Nucleus accumbens (tissue), 56 donors: ENCODE data around the gene HLA-B.

Source experiments
- DNase-seq, 56 donors: peaks; one replicate each; lab custom pipeline; 2025; lab: John Stamatoyannopoulos, UW

HLA-B gene

DNA sequence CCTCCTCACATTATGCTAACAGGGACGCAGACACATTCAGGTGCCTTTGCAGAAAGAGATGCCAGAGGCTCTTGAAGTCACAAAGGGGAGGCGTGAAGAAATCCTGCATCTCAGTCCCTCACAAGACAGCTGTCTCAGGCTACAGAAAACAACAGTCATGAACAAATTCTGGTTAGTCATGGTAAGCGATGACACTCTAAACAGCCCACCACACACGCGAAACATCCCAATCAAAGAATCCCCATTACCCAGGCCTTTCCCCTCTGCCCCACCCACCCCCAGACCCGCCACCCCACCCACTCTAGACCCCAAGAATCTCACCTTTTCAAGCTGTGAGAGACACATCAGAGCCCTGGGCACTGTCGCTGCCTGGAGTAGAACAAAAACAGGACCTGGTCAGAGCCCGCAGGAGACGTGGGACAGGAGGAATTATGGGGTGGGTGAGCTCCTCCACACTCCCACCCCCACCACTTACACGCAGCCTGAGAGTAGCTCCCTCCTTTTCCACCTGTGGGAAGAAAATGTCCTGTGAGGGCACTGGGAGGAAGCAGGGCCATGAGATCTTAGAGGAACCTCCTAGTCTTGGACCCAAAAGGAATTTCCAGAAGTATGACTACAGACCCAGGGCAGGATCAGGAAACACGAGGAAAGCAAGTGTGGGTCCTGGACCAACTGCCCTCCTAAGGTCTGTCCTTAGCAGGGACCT lies 2.7 kb downstream of the HLA-B start:
- no peak for DNase-seq

DNA sequence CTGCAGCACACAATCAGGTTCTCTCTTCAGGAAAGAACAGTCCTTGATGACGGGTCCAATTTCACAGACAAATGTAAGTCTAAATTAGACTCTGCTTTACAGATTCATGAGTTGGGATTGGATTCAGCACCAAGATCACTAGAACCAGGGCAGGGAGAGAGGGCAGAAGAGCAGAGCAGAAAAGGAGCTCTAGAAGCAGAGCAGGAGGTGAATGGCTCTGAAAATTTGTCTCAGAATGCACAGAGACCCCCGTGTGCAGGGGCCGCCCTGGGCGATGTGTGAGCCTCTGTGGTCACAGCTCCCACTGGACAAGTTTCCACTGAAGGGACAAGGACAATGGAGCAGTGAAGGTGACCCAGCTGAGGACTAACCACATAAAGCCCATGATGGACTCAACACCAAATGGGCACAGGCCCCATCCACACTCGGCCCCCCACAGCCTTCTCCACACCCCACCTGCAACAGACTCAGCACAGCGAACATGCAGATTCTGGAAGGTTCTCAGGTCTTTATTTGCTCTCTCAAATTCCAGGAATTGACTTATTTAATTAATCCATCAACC lies 3.5 kb downstream of the HLA-B start:
- DNase-seq: no peak

DNA sequence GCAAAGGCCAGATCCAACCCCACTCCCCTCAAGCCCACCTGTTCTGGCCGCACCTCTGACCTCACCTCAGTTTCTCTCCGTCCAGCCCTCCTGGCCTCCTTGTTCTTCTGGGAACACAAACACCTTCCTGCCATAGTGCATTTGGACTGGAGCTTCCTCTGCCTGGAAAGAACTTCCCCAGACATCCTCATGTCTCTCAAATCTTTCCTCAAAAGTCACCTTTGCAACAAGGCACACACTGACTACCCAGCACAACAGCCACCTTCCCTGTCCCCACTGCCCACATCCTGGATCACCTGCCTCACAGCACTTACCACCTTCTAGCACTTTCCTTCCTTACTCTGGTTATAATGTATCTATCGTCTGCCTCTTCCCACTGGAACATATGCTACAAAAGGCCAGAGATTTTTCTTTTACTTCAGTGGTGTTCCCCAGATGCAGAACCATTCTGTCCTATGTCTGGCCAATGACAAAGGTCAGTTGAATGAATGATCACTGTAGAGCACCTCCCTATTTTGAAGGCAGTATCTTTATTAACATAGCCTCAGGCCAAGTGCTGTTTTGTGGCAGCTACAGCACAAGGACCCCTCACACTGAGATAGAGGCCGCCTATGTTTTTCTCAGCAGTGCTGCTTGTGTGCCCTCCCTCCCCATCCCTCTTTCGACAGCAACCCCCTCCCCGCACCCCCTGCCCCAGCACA lies 4.1 kb downstream of the HLA-B start:
- DNase-seq: no peak

DNA sequence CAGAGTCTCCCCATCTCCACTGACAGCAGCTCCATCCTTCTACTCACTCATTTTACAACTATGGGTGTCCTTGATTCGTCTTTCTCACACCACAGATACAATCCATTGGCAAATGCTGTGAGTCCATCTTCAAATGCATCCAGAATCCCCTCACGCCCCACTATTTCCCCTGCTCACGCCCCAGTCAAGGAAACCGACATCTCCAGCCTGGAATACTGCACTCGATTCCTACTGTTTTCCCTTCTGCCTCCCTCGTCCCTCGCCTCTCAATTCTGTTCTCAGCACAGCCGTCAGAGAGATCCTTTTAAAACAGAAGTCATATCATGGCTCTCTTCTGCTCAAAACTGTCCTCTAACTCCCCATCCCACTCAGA lies 4.7 kb downstream of the HLA-B start:
- no peak for DNase-seq

DNA sequence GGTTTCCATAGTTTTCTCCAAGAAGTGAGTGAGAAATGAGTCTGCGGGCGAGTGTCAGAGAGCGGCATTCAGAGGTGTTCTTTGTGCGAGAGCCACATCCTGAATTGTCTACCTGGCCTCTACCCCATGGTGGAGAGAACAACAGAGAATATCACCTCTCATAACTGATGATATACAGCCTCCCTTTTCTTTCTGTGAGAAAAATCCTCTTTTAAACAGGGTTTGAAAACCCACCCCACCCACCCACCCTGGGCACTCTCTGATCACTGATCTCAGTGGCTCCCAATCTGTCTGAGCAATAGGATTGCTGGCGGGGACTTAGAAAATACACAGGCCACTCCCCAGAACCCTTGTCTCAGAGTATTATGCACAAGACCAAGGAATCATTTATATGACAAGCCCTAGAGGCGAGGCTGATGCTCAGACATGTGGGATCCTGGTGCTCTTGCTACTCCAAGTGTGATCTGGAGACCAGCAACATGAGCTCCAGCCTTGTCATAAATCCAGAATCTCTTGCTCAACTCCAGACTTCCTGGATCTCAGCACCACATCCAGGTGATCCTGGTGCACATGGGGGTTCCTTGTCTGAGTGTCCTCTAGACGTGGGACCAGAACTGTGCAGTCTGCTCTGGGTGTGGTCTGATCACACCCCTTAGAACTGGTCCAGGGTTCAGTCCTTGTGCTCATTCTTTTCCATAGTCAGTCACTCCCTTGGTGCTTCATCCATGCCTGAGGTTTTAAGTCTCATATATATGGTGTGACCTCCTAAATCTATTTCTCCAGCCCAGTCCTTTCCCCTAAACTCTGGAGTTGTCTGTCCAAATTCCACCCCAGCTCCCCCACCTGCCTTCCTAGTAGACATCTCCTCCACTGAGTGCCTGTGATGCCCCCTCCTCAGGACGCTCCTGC lies 5.3 kb downstream of the HLA-B start:
- DNase-seq: no peak

DNA sequence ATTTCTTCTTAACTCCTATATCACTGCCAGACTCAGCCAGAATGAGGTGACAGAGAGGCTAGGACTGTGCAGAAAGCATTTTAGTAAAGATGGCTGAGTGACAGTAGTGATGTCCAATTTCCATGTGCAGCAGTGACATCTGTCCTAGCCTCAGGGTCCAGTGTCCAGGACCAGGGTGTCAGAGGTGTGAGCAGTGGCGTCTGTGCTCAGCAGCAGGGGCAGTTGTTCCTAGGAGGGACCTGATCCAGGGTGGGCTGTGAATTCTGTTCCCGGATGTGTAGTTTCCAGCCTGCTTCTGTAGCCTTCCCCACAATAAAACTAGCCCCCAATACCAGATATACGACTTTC lies 6.0 kb downstream of the HLA-B start:
- DNase-seq: no peak

DNA sequence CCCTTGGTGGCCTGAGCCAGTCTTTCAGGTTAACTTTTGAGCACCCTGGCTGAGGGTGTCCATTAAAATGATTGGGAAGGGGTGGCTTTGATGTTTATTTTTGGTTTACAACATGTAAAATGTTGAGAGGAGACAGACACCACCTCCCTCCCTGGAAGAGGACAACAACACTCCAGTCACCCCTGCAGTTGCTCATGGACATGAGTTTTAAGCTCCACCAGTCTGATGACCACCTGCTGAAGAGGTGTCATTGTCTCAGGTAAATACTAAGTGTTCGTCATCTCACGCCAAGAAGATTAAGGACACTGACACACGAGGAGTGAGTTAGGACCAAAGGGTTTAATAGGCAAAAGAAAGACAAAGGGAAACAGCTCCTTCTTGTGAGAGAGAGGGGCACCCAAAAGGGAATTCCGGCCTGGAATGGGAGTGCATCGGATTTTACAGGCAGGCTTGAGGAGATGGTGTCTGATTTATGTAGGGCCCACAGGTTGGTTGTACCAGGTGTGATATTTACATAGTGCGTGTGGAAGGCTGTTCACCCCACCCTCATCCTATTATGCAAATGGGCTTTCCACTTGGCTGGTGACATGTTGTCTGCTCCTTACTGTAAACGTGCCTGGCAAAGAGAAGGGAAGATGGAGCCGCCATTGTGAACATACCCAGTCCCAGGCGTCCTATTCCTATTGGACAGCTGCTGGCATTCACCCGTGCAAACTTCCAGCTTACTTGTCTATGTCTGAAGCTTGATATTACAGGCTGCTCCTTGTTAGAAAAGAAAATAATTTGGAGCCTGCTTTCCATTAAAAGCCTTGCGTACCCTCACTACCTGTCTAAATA lies 6.6 kb downstream of the HLA-B start:
- DNase-seq: no peak

DNA sequence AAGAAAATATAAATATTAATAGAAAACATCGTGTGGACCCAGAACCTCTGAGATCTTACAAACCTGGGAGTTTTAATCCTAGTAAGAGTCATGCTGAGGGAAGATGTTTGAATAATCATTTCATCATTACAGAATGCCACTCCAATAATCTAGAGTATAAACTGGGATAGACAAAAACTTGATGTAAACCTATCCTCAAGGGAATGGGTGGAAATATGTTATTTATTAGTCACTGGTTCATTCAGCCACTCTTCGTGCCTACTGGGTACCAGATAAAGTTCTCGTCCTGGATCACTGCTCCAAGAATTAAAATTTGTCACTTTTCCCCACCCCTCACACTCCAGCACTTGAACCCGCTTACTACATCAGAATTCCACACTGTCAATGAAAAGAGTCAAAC lies 7.7 kb downstream of the HLA-B start:
- DNase-seq: no peak

DNA sequence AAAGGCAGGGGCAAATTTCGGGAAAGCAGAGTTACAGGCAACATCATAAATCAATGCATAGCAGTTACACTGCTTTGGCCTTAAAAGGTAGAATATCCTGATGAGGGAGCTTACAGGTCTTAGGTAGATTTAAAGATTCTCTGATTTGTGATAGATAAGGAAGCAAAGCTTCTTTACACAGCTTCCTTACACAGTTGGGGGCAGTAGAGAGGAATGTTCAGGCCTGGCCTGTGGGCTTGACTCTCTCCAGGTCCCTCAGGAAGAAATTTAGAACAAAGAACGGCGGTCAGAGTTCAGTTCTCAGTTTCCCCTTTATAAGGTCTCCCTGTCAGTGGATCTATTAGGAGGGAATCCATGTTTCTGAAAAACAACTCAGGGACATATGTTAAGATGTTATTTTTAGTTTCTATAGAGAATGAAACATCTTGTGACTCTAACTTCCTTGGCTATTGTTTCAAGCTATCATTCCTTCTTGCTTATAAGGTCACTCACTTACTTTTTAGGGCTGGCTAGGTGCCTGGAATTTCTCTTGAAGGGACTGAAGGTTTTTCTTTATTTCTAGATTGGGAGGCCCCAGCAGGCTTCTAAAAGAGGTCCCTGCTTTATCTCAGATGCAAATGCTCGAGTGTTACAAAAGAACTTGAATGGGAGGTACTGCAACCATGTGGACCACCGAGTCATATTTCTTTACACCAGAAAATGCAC lies 11.8 kb downstream of the HLA-B start:
- DNase-seq: no peak

DNA sequence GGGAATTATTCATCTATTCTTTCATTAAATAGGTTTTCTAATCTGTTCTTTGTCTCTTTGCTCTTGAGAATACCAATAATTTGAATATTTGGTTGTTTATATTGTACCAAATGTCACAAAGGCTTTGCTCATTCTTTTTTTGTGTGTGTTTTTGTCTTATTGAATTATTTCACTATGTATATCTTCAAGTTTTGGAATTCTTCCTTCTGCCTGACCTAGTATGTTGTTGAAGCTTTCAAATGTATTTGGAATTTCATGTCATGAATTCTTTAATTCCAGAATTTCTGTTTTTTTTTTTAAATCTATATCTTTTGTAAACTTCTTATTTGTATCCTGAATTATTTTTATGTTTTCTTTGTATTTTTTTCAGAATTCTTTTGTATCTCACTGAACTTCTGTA lies 16.8 kb downstream of the HLA-B start:
- DNase-seq: no peak

DNA sequence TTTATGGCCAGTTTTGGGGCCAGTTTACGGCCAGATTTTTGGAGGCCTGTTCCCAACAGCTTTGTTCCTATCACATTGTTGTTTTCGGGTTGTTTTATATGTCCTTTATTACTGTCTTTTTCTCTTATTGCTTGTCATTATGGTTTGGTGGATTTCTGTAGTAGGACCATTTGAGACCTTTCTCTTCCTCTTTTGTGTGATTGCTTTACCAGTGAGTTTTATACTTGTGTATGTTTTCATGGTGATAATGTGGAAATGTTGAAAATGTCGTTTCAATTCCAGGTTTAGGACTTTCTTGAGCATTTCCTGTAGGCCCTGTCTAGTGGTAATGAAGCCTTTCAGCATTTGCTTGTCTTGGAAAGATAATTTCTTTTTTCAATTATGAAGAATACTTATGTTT lies 17.8 kb downstream of the HLA-B start:
- no peak for DNase-seq

DNA sequence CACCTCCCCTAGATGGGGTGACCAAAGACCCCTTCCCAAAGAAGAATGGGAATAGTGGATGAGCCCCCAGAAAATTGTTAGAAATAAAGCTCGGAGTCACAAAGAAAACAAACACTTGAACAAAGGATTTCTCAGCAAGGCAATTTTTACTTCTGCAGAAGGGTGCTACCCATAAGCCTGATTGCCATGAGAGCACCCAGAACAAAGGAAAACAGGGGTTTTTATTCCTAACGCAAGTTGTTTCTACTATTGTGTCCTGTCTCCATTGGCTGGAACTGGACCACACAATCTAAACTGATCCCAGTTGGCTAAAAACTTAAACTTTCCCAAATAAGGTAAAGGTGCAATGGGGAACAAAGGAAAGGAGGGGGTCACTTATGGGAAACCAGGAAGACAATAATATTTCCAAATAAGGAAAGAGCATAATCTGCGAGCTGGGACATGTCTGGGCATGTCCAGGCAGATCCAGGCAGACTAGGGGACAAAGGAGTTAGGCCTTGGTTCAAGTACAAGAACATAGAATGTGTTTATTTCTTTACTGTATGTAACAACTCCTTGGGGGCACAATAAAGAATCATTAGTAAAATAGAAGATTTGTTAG lies 20.0 kb downstream of the HLA-B start:
- no peak for DNase-seq

DNA sequence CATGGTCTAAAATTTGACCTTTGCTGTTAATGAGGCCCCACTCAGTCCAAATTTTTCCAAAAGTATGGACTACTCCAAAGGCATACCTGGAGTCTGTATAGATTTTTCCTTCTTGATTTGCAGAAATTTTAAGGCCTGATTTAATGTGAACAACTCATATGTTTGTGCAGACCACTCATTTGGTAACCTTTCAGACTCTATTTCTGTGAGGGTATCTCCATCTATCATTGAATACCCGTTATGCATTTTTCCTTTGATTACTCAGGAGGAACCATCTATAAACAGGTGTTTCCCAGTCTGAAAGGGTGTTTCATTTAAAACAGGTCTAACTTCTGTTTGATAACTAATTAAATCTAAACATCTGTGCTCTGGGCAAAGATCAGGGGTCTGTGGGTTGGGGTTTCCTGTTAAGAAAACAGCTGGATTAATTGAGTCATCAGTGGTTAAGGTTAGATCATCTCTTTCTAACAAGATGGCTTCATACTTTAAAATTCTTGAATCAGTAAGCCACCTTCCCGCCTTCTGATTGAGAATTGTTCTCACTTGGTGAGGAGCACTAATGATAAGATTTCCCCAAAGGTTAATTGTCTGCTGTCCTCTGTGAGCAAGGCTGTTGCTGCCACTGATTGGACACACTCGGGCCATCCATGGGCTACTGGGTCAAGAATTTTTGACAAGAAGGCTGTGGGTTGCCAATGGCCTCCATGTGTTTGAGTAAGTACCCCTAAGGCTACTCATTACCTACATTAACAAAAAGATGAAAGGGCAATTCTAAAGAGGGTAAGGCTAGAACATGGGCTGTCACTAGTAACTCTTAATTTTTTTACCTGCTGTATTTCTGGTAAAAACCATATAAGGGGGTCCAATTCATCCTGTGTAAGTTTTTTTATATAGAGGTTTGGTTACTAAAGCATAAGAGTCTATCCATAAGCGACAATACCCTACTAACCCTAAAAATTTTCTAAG lies 24.1 kb downstream of the HLA-B start:
- no peak for DNase-seq

DNA sequence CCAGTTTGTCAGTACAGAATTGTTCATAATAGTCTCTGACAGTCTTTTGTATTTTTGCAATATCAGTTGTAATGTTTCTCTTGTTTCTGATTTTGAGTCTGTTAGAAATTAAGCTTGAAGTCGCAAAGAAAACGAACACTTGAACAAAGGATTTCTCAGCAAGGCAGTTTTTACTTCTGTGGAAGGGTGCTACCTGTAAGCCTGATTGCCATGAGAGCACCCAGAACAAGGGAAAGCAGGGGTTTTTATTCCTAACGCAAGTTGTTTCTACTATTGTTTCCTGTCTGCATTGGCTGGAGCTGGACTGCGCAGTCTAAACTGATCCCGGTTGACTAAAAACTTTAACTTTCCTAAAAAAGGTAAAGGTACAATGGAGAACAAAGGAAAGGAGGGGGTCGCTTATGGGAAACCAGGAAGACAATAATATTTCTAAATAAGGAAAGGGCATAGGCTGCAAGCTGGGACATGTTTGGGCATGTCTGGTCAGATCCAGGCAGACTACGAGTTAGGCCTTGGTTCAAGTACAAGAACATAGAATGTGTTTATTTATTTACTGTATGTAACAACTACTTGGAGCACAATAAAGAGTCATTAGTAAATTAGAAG lies 28.5 kb downstream of the HLA-B start:
- no peak for DNase-seq

DNA sequence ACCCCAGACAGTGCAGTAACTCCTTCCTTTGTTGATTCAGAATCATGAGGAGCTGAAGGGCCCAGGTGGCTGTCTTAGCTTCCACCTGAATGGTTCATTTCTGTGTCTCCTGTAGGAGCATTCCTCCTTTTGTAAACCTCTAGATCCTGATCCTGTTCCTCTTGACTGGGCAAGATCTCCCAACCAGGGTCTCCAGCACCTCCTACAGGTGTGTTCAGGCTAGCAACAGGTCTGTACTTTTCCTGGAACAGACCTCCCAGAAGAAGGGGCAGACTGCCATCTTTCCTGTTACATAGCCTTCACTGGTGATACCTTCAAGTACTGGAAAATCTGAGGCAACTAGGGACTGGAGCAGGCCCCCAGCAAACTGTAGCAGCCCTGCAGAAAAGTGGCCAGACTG lies 35.2 kb downstream of the HLA-B start:
- DNase-seq: no peak

DNA sequence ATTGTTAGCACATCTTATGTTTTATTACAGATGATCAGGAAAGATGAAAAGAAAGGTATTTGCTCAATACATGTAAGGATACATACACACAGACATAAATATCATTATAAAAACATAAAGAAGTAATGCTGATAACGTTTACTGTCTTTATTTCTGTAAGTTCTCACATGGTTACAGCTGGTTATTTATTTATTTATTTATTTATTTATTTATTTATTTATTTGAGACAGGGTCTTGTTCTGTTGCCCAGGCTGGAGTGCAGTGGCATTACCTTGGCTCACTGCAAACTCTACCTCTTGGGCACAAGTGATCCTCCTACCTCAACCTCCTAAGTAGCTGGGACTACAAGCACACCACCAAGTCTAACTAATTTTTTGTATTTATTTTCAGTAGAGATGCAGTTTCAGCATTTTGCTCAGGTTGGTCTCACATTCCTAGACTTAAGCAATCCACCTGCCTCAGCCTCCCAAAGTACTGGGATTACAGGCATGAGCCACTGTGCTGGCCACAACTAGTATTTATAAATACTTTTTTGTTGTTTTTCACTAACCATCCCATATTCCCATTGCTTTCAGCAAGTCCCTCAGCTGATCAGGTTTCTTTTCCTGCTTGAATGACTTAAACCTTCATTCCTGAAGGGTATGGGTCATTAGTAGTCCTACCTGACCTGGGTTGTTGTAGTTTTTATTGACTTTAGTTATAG lies 35.8 kb downstream of the HLA-B start:
- DNase-seq: no peak

DNA sequence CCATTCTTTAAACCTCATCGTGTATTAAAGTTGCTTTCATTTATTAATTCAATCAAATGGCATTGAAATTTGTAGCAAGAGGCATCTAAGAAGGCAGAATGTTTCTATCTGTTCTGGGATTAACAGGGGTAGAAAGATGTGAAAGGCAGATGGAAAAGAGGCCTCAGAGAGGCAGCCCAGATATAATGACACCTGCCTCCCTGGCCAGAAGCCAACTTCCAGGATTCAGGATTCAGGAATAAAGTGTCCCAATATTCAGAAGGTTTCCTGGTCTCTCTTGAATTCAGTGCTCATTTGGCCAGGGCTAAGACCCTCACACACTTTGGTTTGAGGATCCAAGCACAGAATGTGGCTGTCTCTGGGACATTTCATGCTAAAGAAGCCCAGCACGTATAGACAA lies 39.9 kb downstream of the HLA-B start:
- DNase-seq: no peak
